Measurements from ENCODE around the gene TARP.

- no peak for TF ChIP-seq TAF1 (IDR thresholded peaks at IDR 0.05; ENCODE audit: low read depth)
- no peak for TF ChIP-seq EP300 (IDR thresholded peaks at IDR 0.05; ENCODE audit: borderline replicate concordance)
- no peak for TF ChIP-seq NFIC (IDR thresholded peaks at IDR 0.05)
- TF ChIP-seq TCF12 (IDR thresholded peaks at IDR 0.05; ENCODE audit: low read depth), result no peak
- no peak for TF ChIP-seq YY1 (IDR thresholded peaks at IDR 0.05; ENCODE audit: low read depth)
- no peak for TF ChIP-seq RAD21 (IDR thresholded peaks at IDR 0.05; ENCODE audit: low read depth)
- no peak for TF ChIP-seq MAX (IDR thresholded peaks at IDR 0.05)
- no peak for TF ChIP-seq ZBTB7A (IDR thresholded peaks at IDR 0.05; ENCODE audit: low read depth)
Observed at GRCh38 chr7:38211486-38211885, 62.0 kb downstream of the TARP start.

All from Ishikawa (cell line).